ENCODE data around the gene OAF. TPM values are rescaled to one million over a fixed set of nuclear protein-coding genes. Genes with fewer than 3 reads are reported as not detected.

Gene OAF
- total and polyA plus RNA-seq, 9 of the 15 experiments (the other 6 are each of a cell fraction or from before 2014, with no cell fraction given) = 1.1 to 21.6 (median 7.5) TPM

- TF ChIP-seq GATA2 (CRISPR knock-in tag; IDR thresholded peaks at IDR 0.05) = no peak
- no peak for TF ChIP-seq ILK (tag; IDR thresholded peaks at IDR 0.05; ENCODE audit: borderline replicate concordance, low read depth)
Observed at GRCh38 chr11:120256178-120256577, 45.3 kb downstream of the OAF start (continued).

GRCh38 chr11:120256779-120257178 is 45.9 kb downstream of the OAF start:
- FAIRE-seq = no peak

GRCh38 chr11:120257346-120257745 is 46.5 kb downstream of the OAF start:
- in situ Hi-C loops (cut with MboI) (no loop called here), intact Hi-C loops (cut with micrococcal nuclease) (no loop called here)
- Histone ChIP-seq H3K9me3 (replicated peaks; ENCODE audit: control insufficient read depth, insufficient read depth, low read depth, low read length) (no peaks in the 10 kb centered on the region), H3K79me2 (ENCODE audit: control insufficient read depth, insufficient read depth, low read length) (no peaks in the 10 kb centered on the region), H4K20me1 (replicated peaks; ENCODE audit: control insufficient read depth, insufficient read depth, low read length) (no peaks in the 10 kb centered on the region; the same call in 1 of the 2 replicates), H3K4me1 (replicated peaks in 1 of 2; ENCODE audit: control insufficient read depth in 2 of 2, insufficient read depth in 2 of 2, low read length in 2 of 2) (peaks cover 0 to 3% of the 10 kb centered on the region in 2 experiments; a peak in 1 of 5 replicates), H3K27ac (ENCODE audit: extremely low read depth, low read depth, low read length) (no peak overlapping the region), H3K36me3 (ENCODE audit: control insufficient read depth, insufficient read depth, low read length) (no peaks in the 10 kb centered on the region), H3K9ac (ENCODE audit: insufficient read depth in 1 of 2, low read depth in 2 of 2, low read length in 2 of 2) (no peak overlapping the region), H3K4me2 (ENCODE audit: insufficient read depth, low read length) (no peak overlapping the region), H3K4me3 (no peak overlapping the region), H3K9me1 (ENCODE audit: control insufficient read depth, insufficient read depth, low read length) (no peaks in the 10 kb centered on the region), H2AFZ (ENCODE audit: low read depth, low read length) (no peak overlapping the region), H3K27me3 (ENCODE audit: control insufficient read depth in 2 of 2, insufficient read depth in 2 of 2, low read length in 2 of 2) (peaks cover 51 to 85% of the 10 kb centered on the region in 2 experiments; a peak in 4 of 5 replicates)
- no peak for TF ChIP-seq ARID1B (IDR thresholded peaks at IDR 0.05)
- TF ChIP-seq XRCC5 (IDR thresholded peaks at IDR 0.05; ENCODE audit: low read depth, low read length) = no peak
- TF ChIP-seq USF2 (CRISPR knock-in tag; IDR thresholded peaks at IDR 0.05) = peak; percentile 50
- ChIA-PET POLR2A (interaction anchor here (1.2 kb wide), 1 partner anchor 8 kb away, joined by 3 read pairs; no protein-coding TSS in a partner anchor), CTCF (ENCODE audit: low intra/inter-chr PET ratio) (no interaction called here)
- no peak for ATAC-seq
- no peak for DNase-seq (ENCODE audit: extremely low read depth in 1 of 4, low spot score in 3 of 4)
- no peak for FAIRE-seq
- no TSS peak for BruUV-seq (replicated peaks)
- WGBS (ENCODE audit: insufficient coverage, low coverage, missing lambda C conversion rate) = 1% methylated on average over 9 of the region's 9 CpGs

More at GRCh38 chr11:120256779-120257178, 45.9 kb downstream of the OAF start:
- no peak for TF ChIP-seq CBFA2T3 (IDR thresholded peaks at IDR 0.05)
- peak; percentile 61 for TF ChIP-seq RBM25 (IDR thresholded peaks at IDR 0.05; ENCODE audit: low read depth, low read length, severe bottlenecking)
- TF ChIP-seq PYGO2 (tag; IDR thresholded peaks at IDR 0.05) = no peak
- Histone ChIP-seq H3K9me1 (ENCODE audit: control insufficient read depth, insufficient read depth, low read length) (no peaks in the 10 kb centered on the region), H3K9me3 (replicated peaks; ENCODE audit: control insufficient read depth, insufficient read depth, low read depth, low read length) (no peaks in the 10 kb centered on the region), H3K36me3 (ENCODE audit: control insufficient read depth, insufficient read depth, low read length) (no peaks in the 10 kb centered on the region), H3K79me2 (ENCODE audit: control insufficient read depth, insufficient read depth, low read length) (no peaks in the 10 kb centered on the region), H2AFZ (ENCODE audit: low read depth, low read length) (no peak overlapping the region), H3K4me2 (ENCODE audit: insufficient read depth, low read length) (no peak overlapping the region), H3K4me1 (replicated peaks in 1 of 2; ENCODE audit: control insufficient read depth in 2 of 2, insufficient read depth in 2 of 2, low read length in 2 of 2) (peaks cover 0 to 3% of the 10 kb centered on the region in 2 experiments; a peak in 1 of 5 replicates), H3K9ac (ENCODE audit: insufficient read depth in 1 of 2, low read depth in 2 of 2, low read length in 2 of 2) (no peak overlapping the region), H3K27ac (ENCODE audit: extremely low read depth, low read depth, low read length) (no peak overlapping the region), H3K4me3 (no peak overlapping the region), H3K27me3 (ENCODE audit: control insufficient read depth in 2 of 2, insufficient read depth in 2 of 2, low read length in 2 of 2) (peaks cover 50 to 86% of the 10 kb centered on the region in 2 experiments; a peak in 4 of 5 replicates), H4K20me1 (replicated peaks; ENCODE audit: control insufficient read depth, insufficient read depth, low read length) (no peaks in the 10 kb centered on the region; the same call in 1 of the 2 replicates)
- no peak for ATAC-seq
- in situ Hi-C loops (cut with MboI) (no loop called here), intact Hi-C loops (cut with micrococcal nuclease) (no loop called here)
- no TSS peak for BruUV-seq (replicated peaks)
- CTCF ChIA-PET (ENCODE audit: low intra/inter-chr PET ratio) = no interaction called here
- 0% methylated on average over 2 of the region's 2 CpGs for WGBS (ENCODE audit: insufficient coverage, low coverage, missing lambda C conversion rate)
- POLR2A ChIA-PET = no interaction called here
- DNase-seq (ENCODE audit: extremely low read depth in 1 of 4, low spot score in 3 of 4) = no peak

Data from K562 (cell line).